DMS53 (cell line): ENCODE measurements around the gene WNT4.

Source experiments
- DNase-seq: peaks from one replicate; lab custom pipeline; 2025; lab: John Stamatoyannopoulos, UW

The WNT4 gene

DNA sequence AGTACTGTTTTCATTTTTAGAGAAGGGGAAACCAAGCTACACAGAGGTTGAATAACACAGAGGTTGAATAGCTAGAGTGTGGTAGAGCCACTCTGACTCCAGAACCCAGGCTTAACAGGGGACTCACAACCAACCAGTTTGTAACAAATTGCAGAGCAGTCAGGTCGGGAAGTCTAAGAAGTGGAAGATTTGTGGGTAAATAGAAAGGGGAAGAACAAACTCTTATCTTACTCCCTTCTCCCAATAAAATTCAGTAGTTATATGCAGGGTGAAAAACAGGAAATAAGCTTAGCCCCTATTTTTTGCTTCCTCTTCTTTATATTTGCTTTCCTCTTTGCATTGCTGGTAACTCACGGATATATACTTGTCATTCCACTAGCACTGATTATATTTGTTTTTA lies 67.2 kb downstream of the WNT4 start:
- DNase-seq = no peak

DNA sequence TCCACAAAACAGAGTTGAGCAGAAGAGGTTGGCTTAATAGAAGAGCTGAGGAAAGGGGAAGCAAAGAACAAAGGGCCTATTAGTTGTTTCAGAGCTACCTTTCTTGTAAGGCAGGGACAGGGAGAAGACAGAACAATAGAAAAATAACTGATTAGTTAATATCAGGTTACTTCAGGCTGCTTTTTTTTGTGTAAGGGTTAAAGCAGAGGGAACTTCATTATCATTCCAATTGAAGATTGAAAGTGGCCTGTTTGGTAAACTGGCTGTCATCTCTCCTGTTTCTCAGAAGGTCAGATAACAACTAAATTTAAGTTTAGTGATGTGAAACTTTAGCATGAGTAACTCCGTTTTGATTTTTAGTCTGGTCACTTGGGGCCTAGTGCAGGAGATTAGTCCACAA lies 68.1 kb downstream of the WNT4 start:
- no peak for DNase-seq

DNA sequence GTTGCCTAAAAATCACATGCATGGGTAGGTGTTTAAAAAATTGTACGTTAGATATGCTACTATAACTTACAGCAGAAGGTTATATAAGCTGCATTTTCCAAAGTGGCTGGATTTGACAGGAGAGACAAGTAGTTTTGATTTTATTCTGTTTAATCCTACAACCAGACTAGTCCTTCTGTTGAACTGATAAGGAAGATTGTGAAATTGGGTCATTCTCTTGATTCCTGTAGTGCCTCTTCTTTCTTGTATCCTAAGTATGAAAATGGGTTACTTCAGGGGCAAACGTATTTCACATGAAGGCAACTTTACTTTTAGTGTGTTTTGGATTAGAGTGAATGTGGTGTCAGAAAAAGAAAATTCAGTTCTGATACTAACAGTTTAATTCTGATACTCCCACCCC lies 71.4 kb downstream of the WNT4 start:
- DNase-seq = no peak
